Panc1 (cell line): Measurements from ENCODE around the gene SF3B2.
"Not testable (repeated sequence)": the region's sequence is repeated elsewhere in the genome, so short reads cannot be mapped to it uniquely, and the experiment has no call there.

Experiments used
- POLR2AphosphoS5 ChIP-seq: IDR thresholded peaks from 2 replicates; pipeline ENCODE4 v1.6.1; 2012; ENCODE audit warnings: mild to moderate bottlenecking, low read depth, low read length, moderate library complexity
- SIN3A ChIP-seq: IDR thresholded peaks from 2 replicates; pipeline ENCODE4 v1.6.1; 2012; ENCODE audit warnings: low read depth, mild to moderate bottlenecking, low read length, moderate library complexity, borderline replicate concordance; ENCODE audit not compliant: insufficient read depth
- TCF7L2 ChIP-seq: IDR thresholded peaks from 2 replicates; pipeline ENCODE4 v1.6.1; 2011; ENCODE audit warnings: mild to moderate bottlenecking, low read depth, low read length, inconsistent platforms
- TF ChIP-seq, protein P1 (sequence below): fragments of 450-650 bp; IDR thresholded peaks from 2 replicates; pipeline ENCODE4 v1.5.1; 2017; ENCODE audit warnings: mild to moderate bottlenecking
- TF ChIP-seq, protein P2 (sequence below), 2 experiments: IDR thresholded peaks; 2 replicates each; pipeline ENCODE4 v1.6.1; 2011 to 2012; ENCODE audit warnings: low read depth in 2 of 2, control low read depth in 1 of 2, low read length in 1 of 2, mild to moderate bottlenecking in 1 of 2, moderate library complexity in 1 of 2; ENCODE audit not compliant: insufficient read depth in 1 of 2

DNA sequence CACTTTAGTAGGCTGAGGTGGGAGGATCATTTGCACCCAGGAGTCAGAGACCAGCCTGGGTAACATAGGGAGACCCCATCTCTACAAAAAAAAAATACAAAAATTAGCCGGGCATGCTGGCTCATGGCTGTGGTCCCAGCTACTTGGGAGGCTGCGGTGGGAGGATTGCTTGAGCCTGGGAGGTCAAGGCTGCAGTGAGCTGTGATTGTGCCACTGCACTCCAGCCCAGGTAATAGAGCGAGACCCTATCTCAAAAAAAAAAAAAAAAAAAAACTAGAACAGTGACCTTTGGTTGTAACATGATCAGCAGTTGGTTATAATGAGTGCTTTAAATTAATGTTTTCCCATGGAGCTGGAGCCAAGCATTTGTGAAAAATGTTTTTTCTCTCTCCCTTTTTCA, 62.8 kb downstream of the SF3B2 start:
- not testable (repeated sequence) for TF ChIP-seq POLR2AphosphoS5, TCF7L2, SIN3A
- TF ChIP-seq, protein P1, sequence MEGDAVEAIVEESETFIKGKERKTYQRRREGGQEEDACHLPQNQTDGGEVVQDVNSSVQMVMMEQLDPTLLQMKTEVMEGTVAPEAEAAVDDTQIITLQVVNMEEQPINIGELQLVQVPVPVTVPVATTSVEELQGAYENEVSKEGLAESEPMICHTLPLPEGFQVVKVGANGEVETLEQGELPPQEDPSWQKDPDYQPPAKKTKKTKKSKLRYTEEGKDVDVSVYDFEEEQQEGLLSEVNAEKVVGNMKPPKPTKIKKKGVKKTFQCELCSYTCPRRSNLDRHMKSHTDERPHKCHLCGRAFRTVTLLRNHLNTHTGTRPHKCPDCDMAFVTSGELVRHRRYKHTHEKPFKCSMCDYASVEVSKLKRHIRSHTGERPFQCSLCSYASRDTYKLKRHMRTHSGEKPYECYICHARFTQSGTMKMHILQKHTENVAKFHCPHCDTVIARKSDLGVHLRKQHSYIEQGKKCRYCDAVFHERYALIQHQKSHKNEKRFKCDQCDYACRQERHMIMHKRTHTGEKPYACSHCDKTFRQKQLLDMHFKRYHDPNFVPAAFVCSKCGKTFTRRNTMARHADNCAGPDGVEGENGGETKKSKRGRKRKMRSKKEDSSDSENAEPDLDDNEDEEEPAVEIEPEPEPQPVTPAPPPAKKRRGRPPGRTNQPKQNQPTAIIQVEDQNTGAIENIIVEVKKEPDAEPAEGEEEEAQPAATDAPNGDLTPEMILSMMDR = not testable (repeated sequence)
- TF ChIP-seq, protein P2, sequence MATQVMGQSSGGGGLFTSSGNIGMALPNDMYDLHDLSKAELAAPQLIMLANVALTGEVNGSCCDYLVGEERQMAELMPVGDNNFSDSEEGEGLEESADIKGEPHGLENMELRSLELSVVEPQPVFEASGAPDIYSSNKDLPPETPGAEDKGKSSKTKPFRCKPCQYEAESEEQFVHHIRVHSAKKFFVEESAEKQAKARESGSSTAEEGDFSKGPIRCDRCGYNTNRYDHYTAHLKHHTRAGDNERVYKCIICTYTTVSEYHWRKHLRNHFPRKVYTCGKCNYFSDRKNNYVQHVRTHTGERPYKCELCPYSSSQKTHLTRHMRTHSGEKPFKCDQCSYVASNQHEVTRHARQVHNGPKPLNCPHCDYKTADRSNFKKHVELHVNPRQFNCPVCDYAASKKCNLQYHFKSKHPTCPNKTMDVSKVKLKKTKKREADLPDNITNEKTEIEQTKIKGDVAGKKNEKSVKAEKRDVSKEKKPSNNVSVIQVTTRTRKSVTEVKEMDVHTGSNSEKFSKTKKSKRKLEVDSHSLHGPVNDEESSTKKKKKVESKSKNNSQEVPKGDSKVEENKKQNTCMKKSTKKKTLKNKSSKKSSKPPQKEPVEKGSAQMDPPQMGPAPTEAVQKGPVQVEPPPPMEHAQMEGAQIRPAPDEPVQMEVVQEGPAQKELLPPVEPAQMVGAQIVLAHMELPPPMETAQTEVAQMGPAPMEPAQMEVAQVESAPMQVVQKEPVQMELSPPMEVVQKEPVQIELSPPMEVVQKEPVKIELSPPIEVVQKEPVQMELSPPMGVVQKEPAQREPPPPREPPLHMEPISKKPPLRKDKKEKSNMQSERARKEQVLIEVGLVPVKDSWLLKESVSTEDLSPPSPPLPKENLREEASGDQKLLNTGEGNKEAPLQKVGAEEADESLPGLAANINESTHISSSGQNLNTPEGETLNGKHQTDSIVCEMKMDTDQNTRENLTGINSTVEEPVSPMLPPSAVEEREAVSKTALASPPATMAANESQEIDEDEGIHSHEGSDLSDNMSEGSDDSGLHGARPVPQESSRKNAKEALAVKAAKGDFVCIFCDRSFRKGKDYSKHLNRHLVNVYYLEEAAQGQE (IDR thresholded peaks at IDR 0.05; ENCODE audit: insufficient read depth in 1 of 2, low read depth in 2 of 2, low read length in 1 of 2) = not testable (repeated sequence)
